Myocyte (in vitro differentiated cells): Measurements from ENCODE around the gene MACROH2A2. TPM values are rescaled to one million over a fixed set of nuclear protein-coding genes. Genes with fewer than 3 reads are reported as not detected.

Experiments
- DNase-seq: peaks from one replicate; pipeline ENCODE4 v3.0.0-alpha.2; 2012; ENCODE audit warnings: low read depth
- total RNA-seq: library from RNA; depleted of rRNA; stranded (reverse); fragments of >200 nt; gene quantifications from 2 replicates; pipeline ENCODE4 v1.2.3, GENCODE V29; 2014

Gene MACROH2A2
- total RNA-seq, 1 donor from 2014 or later = 11.2 TPM

- no peak for DNase-seq
These were observed 74.2 kb downstream of the MACROH2A2 start for GRCh38 chr10:70126700-70127395.

GRCh38 chr10:70130878-70131559 is 78.4 kb downstream of the MACROH2A2 start:
- DNase-seq = no peak

DNA sequence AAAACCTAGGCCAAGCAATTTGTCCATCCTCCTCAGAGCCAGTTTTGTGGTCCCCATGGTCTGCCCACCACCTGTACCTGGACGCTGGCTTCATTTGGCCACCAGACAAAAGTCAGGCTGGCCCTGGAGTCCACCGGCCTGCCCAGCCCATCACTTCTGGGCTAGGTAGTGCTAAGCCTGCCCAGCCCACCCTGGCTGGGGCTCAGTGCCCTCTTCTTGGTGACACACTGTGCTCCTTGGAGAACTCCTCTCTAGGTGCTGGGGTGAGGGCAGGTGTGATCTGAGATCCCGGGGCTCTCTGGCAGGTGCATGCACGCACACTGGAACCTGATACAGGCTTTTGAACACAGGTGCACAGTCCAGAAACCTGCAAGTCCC is 78.9 kb downstream of the MACROH2A2 start:
- DNase-seq = no peak

DNA sequence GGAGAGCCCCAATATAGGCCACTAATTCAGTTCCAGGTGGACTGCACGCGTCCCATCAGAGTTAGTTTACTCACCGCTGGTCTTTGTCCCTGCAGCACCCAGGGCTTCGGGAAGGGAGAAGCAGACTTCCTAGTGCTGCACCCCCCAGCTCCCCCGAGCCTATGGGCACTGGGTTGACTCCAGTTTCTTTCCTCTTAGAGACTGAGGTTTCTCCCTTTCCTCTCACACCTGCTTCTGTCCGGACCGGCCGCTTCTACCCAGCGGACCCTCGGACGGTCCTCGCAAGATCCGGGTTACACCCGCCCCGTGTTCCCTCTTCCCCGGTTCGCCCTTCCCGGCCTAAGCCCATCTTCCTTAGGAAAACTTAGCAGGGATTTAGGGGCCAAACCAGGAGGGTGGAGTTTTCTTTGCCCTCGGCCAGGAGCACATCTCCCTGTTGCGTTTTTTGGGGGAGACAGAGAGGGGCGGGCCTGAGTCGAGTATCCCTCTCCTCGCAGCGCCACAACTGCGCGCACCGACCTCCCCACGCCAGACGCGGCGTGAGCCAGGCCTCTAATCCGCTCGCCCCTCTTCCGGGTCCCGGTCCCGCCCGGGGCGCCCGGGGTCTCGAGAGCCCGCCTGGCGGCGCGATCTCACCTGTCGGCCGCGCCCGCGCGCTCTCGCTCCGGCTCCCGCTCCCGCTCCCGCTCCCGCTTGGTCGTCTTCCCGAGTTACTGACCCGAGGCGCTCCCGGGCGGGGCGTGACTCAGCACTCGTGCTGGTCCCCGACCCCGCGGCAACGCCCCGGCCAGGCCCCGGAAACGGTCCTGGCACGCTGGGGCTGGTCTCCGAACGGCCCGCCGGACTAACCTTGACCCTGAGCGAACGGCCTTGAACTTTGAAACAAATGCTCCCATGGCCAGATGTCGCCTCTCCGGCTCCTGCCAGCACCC is 79.7 kb downstream of the MACROH2A2 start, which contains the start of gene AIFM2:
TSS of gene AIFM2 (minus strand) at position 728 of the 932 bp plus-strand sequence. CDS start 8,741 bp downstream, outside the sequence.
- peak; percentile 81 for DNase-seq

DNA sequence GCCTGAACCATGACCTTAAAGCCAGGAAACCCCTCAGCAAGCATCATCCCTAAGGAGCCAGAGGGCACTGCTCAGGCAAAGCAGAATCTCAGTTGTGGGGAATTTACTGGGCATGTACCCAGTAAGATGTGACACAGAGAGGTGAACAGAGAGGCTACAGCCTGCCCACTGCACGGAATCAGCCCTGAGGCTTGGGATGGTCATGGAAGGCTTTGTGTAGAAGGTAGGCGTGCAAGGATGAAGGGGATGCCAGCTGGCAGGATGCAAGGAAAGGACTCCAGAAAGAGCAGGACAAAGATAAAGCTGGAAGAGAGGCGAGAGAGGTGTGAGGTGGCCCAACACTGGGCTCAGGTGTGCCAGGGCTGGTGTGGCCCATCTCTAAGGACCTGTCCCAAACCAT is 82.4 kb downstream of the MACROH2A2 start:
- no peak for DNase-seq

DNA sequence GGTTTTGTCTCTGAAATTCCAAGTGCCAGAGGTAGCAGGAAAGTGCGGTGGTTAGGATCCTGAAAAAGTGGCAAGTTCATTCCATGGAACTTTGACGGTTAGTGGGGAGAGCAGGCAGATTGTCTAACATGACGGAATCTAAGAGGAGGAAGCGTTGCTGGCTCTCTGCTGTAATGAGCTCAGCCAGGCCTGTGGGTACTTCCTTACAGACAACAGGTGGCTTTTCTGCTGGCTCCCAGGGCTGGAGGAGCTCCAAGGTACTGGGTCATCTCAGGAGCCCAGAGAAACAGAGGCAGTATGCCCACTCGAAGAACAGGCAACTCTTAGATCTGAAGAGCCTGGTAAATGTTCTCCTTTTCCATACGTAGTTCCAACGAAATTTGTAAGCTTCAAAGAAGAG is 83.0 kb downstream of the MACROH2A2 start:
- DNase-seq = peak; percentile 79

- no peak for DNase-seq
These were observed 84.5 kb downstream of the MACROH2A2 start for GRCh38 chr10:70137135-70137534.

DNA sequence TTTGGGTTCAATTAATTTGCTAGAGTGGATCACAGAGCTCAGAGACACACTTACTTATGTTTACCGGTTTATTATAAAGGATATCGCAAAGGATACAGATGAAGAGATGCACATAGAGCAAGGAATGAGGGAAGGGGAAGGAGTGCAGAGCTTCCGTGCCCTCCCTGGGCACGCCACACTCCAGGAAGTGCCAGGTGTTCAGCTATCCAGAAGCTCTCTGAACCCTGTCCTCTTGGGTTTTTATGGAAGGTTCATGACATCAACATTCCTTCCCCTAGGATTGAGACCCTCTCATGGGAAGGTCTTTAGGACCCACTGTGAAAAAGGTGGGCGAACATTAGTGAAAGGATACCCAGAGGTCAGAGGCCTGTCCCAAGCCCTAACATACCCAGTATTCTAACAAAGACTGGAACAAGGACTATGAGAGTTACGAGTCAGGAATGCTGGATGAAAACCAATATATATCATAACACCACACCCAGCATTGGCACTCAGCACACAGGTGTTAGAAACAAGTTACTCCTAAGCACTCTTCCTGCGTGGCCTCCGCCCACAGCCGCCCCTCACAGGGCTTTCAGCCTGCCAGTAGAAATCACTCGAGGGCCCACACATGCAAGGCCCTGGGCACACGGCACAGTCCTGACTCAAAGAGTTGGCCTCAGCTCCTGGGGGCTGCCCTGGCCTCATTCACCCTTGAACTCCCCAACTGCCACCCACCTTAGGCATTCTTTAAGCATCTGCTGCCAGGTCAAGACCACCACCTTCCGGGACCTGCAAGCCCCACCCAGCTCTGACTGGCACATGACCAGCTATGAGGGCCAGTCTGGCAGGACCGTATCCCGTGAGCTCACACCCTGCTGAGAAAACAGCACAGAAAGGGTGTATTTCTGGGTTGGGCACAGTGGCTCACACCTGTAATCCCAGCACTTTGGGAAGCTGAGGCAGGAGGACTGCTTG is 85.6 kb downstream of the MACROH2A2 start:
- no peak for DNase-seq

GRCh38 chr10:70139151-70139996 is 86.7 kb downstream of the MACROH2A2 start:
- DNase-seq = no peak

- no peak for DNase-seq
These were observed 87.3 kb downstream of the MACROH2A2 start for GRCh38 chr10:70139997-70140250.

DNA sequence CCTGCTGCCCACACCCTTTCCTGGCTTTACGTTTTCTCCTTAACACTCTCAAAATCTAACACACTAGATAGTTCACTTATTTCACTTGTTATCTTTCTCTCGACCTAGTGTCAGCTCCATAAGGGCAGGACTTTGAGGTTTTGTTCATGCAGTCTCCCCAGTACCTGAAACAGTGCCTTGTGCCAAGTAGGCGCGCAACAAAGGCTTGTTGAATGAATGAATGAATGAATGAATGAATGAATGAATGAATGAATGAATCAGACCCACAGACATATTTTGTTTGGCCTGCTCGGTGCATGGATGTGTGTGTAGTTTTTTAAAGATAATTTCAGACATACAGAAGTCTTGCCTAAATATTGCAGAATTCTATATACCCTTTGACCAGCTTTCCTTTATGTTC is 87.7 kb downstream of the MACROH2A2 start:
- no peak for DNase-seq

GRCh38 chr10:70142555-70142954 is 89.9 kb downstream of the MACROH2A2 start:
- DNase-seq = no peak

DNA sequence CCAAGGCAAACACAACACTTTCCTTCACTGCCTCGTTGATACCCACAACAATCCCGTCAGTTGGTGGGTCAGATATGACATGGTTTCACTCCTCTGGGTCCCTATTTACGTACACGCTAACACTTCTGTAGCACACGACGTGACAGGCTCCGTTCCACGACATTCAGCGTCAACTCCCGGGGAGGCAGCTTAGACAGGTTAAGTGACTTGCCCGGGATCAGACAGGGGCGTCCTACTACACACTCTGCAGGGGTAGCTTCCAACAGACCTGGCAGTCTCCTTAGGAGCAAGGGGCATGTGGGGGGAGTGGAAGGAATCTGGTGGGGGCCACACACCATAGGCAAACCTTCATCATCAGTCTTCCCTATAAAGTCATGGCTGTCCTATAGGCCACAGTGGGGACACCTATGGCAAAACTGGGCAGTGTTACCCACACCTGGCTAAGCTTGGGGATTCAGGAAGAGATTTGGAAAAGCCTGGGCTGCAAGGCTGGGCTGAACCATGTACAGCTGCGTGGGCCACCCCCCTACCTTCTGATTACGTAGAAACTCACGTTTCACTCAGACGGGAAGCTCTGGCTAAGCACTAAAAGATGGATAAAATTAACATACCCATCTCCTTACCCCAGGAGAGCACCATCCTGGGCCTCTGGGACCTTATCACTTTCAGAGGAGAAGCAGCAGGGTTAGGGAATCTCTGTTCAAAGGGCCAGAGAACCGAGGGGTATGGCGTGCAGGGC is 91.9 kb downstream of the MACROH2A2 start:
- no peak for DNase-seq

GRCh38 chr10:70145166-70145665 is 92.6 kb downstream of the MACROH2A2 start:
- peak; percentile 9 for DNase-seq

DNA sequence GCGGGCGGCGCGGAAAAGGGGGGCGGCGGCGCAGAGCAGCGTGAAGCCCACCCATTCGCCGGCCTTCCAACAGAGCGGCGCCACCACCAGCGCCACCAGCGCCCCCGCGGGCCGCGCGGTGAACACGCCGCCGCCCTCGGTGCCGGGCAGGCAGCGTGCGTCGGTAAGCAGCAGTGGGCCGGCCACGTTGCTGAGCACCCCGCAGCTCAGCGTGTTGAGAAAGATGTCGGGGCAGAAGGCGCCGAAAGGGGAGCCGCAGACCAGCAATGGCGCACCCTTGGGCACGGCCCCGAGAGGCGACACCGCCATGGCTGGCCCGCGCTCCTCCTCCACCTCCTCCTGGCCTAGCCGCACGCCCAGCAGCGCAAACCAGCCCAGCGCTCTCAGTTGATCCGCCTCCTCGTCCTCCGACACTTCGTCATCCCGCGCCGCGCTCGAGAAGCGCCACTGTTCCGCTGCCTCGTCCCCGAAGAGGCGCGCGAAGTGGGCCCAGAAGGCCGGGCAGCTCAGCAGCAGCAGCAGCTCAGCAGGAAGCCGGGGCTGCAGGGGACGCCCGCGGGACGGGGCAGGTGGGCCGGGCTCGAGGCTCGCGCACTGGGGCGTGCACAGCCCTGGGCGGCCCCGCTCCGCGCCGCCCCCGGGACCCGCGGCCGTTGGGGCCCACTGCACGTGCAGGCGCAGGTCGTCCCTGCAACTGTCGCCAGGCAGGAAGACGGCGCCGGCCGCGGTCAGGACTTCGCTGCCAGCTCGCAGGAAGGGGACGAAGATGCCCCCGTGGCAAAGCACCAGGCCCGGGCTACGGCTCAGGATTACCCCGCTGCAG is 93.2 kb downstream of the MACROH2A2 start:
- peak; percentile 65 for DNase-seq

DNA sequence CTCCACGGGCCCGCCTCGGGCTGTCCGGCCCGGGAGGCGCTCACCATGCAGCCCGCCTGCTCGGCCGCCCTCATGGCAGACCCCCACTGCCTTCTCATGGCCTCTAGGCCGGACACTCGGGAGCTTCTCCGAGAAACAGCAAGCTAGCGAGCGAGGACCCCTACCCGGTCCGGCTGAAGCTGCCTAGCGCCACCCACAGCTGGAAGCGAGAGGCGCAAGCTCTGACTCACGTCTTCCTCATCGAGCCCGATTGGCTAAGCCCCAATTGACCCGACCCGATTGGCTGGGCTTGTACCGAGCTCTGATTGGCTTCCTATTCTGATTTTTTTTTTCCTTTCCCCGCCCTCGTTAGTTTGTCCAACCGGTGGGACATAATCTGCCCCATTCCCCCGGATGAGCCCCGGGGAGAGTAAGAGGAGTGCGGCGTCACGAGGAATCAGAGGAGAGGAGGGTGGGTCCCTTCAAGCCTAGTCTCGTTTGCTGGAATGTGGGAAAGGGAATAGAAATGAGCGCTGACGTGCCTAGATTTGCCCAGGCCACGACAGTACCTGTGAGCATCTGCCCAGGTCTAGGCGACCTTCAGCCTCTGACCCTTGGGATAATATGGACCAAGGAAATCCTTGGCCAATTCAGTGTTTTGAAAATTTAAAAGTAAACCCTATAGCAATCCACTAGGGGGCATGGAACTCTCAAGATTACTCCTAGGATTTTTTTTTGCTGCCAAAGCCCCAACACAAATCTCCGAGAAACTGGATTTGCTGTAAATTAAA is 94.0 kb downstream of the MACROH2A2 start, which contains the start of gene TYSND1:
TSS of gene TYSND1 (minus strand) at position 212 of the 770 bp plus-strand sequence. CDS start at position 98, 114 bp downstream.
- peak; percentile 99 for DNase-seq

DNA sequence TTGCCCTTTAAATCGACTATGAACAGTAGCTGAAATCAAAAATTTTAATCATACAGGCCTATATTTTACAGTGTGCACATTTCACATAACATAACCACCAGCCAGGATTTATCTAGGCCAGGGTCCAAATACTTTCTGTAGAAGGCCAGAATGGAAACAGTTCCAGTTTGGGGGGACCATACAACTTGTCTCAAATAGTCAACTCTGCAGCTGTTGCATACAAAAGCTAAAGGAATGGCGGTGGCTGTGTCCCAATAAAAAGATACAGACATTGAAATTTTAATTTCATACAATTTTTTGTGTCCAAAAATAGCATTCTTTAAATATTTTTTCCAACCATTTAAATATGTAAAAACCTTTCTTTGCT is 94.6 kb downstream of the MACROH2A2 start:
- DNase-seq = no peak
